Measurements from ENCODE around the gene TMEM108.

Gene TMEM108

DNA sequence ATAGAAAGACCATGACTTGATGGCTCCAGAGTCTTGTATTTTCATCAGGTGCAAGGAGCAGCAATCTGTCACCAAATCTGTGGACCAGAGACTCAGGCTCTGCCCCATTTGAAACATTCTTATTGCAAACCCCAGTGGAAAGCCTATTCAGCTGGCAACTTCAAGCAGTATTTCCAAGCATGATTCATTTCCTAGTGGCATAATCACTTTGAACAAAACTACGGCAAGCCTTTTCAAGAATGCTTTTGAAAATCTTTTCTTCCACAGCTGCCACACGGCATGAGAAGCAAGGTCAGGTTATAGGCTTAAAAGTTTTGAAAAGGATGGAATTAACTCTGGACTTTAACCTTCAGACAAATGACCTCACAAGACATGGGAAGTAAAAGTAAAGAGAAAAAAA, 239.6 kb downstream of the TMEM108 start:
- DNase-seq (ENCODE audit: low read depth) = no peak

DNA sequence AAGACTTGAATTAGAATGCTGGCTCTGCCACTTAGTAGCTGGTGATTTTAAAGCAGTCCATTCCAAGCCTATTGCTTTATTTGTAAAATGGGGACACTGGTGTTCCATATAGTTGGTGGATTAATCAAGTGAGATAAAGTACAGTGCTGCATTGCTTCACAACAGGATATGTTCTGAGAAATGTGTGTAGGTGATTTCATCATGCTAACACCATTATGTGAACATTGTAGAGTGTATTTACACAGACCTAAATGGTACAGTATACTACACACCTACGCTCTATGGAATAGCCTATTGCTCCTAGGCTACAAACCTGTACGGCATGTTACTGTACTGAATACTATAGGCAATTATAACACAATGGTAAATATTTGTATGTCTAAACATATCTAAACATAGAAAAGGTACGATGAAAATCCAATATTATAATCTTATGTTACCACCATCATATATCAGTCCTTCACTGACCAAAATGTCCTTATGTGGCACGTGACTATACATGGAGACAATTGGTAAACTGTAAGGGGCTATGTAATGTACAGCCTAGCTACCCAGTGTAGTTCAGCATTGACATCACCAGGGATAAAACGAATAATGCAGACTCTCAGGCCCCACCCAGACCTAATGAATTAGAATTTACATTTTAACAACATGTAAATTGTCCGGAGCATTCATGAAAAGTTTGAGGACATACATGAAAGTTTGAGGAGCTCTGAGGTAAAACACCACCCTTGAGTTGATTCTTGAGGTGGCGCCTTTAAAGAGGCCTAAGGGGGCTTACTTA, 240.3 kb downstream of the TMEM108 start:
- DNase-seq (ENCODE audit: low read depth) = no peak

DNA sequence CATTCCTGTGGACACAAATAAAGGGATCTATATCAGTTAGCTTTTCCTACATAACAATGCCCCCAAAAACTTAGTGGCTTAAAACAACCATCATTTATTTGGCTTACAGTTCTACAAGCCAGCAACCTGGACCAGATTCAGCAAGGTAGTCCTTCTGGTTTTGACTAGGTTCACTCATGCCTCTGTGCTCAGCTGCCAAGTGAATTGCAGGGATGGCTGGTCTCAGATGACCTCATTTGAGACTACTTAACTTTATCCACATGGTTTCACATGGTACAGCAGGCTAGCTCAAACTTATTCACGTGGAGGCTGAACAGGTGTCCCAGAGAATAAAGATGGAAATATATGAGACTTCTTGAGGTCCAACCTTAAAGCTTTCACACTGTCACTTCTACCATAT, 242.4 kb downstream of the TMEM108 start:
- no peak for DNase-seq (ENCODE audit: low read depth)

DNA sequence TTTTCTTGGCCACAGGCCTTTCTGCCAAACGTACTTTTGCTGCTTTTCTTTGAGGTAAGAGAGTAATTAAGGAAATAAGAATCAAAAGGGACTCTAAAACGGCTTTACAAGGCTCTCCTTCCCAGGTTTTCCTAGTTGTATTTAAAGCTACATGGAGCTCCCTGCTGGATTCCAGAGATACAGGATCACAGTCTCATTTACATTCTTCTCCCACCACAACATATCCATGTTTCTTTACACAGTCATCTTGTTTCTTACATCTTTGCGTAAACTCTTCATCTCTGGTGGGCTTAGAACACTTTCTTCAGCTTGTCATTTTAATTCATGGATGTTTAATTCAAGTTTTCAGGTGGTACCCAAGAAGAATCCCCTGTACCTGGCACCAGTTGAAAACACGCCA, 244.0 kb downstream of the TMEM108 start:
- no peak for DNase-seq (ENCODE audit: low read depth)

DNA sequence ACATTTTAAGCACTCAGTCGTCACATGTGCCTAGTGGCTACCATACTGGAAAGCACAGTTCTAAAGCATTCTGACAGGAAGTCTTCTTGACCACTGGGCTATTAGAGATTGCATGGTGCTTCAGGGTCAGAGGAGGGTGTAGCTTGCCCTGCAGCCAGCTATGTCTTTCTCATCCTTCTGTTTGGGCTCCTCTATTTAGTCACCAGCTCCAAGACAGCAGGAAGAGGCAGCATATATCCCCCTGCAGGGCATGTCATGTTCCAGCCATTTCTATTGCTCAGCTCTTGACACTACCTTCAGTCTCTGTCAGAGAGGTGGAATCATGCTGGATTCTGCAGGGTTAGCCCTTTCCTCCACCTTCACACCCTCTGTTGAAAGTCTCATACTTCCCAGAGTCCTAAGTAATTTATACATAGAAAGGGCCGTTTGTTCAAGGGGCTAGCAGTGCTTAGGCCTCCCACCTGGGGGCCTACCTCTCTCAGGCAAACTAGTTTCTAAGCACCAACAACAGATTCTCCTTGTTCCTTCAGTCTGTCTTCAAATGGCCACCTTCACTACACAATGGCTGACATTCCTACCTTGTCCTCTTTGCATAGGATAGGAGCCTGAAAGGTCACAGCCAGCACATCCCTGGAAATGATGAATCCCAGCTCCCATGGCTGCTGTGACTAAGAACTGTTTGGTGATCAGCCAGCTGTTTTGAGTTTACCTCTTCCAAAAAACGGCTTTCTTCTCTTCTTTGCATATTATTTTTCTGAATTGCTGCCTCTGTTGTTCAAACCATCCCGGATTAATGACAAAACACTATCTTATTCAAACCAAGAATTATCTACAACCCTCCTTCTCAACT, 246.0 kb downstream of the TMEM108 start:
- DNase-seq (ENCODE audit: low read depth) = no peak

DNA sequence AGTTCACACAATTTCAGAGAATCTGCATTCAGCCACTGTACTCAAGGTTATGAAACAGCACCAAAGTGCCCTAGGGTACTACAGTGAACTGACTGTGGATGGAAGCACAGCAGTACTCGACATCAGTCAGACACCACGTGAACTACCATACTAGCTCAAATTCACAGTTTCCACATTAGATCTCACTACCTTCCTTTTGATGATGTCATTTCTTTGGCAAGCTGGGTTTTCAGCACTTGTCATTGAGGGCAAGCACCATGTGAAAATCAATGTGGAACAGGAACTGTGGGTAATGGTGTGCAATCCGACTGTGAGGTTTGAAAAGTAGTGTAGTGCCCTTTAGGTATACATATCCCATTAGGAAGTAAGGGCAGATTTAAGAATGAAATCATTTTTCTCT, 251.1 kb downstream of the TMEM108 start:
- no peak for DNase-seq (ENCODE audit: low read depth)

DNA sequence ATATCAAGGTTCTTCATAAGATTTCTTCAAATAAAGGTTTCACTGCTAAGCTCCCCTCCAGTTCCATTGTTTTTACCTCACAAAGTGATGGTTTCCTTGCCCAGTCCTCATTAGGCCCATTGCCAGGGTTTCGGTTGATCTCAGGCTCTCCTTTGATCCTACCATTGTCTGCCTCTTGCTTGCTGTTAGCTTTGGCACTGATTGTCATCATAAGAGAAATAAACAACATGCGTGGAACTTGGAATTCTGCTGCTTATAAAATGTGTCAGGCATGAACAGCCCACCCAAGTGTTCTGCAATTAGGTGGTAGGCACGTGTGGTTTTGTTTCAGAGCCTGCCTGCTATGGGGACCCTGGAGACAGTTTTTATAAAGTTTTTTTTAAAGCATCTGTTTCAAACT, 254.1 kb downstream of the TMEM108 start:
- DNase-seq (ENCODE audit: low read depth) = no peak

DNA sequence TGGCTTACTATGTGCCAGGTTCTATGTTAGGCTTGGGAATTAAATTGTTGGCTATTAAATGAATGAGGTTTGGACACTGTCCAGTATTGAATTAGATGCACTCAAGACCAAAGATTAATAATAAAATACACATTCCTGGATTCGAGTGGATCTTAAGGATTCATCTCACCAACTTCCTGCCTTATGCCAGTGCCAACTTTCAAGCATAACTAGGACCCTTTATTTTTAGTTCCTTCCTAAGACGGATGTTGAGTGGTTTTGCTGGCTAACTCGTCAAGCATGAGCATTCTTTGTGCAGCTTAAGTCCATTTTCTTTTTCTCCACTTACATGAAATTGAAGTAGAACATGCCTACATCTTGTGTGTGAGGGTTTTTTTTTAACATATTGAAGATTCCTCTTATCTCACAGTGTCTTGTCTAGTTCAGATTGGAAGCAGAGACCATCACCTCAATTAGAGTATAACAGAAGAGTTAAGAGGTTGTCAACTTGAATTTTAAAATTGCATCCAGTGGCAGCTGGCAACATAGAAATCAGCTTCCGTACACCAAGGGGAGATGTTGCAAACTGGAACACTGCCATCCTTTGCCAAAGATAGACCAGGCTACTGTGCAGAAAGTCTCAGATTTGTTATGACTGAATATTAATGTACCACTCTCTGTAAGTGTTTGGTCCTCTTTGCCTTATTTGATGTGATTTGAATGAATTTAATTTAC, 255.4 kb downstream of the TMEM108 start:
- no peak for DNase-seq (ENCODE audit: low read depth)

DNA sequence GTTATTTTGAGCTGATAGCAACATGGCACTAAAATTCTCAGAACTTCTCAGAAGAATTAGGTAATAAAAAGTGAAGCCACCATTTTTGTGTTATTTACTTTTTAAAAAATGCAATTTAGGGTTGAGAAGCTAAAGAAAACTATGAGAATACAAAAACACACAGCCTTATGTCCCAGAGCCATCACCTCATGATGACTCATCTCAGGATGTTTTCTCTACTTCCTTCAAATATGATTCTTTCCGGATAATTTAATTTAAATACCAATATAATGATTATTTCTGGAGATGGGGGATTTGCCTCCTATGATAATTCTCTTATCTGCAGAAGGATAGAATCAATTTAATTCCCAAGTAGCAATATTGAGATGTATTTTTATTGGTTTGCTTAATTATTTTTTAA, 256.1 kb downstream of the TMEM108 start:
- DNase-seq (ENCODE audit: low read depth) = no peak

DNA sequence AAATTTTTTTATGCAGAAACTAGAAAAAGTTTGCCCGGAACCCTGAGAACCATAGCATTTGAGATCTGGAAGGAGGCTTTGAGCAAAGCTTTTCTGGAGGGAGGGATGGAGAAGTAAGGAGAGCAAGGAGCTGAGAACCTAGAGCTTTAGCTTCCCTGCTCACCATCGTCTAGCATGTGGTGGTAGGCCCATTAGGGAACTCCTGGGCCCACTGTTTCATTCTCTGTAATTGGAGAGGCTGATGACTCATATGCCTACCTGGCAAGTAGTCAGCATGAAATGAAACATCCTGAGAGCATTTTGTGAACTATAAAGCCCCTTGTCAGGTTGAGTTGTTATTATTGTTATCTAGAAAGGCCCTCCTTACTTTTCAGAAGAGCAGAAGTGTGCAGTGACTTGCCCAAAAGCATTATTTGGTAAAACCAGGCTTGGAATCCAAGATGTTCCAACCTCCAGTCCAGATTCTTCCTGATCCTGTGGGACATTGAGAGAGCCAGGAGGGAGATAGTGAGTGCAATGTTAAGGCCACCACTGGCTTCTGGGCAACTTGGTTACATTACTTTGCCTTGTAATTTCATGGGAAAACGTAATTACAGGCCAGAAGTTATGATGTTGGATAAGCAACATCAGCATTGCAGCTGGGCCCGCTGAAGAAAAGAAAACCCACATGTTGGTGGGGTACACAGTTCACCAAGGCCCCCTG, 257.2 kb downstream of the TMEM108 start:
- no peak for DNase-seq (ENCODE audit: low read depth)

DNA sequence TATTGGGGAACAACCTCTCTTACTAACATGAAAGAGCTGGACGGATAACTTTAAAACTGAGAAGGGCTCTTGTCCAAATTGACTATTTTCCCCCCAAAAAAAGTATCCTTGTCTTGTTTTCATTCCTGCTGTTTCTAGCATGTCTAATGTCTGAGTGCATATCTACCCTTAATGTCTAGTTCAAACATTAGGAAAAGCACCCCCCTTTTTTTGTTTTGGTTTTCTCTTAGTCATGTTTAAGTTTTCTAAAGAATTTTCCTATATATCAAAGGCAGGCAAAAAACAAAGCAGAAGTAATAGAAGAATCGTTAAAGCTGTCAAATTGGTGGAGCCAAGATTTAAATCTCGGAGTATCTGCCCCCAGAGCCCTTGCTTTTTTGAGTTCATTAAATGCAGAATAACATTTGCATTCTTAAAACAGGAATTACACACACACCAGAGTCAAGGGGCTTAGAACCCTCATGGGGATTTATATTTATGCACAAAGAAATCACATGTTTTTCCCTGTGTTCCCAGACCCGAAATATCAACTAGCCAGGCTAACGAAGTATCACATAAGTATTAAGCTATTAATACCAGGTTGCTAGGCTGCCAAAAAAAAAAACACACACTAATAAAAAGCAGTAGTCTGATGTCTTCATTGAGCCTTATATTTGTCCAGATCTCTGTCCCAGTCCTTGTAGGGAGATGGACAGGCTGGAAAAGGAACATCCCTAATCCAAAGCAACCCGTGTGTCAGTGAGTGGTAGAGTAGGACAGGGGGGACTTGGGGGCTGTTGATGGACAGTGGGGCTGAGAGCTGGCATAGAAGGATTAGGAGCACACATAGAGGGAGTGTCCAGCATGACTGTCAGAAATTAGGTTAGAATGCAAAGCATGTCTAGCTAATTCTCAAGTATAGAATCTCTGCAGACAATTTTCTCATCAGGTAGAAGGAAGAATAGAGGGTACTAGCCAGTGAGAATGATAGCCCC, 258.0 kb downstream of the TMEM108 start:
- DNase-seq (ENCODE audit: low read depth) = no peak

DNA sequence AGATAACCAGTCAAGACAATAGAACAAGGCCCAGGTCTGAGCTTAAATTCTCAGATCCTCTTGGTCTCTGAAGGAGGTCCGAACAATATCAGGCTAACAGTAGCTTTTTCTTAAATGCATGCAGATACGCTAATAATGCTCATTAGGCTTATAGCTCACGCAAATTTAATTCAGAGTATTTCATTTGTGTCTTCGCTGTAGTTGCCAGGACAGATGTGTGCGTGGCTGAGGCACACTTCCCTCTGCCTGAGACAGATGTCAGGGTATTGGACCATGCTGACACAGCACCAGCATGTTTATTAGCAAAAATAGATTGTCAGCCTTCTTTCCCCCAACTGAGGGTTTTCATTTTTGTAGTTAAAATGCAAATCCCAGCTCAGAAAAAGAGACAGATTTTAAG, 258.8 kb downstream of the TMEM108 start:
- no peak for DNase-seq (ENCODE audit: low read depth)

DNA sequence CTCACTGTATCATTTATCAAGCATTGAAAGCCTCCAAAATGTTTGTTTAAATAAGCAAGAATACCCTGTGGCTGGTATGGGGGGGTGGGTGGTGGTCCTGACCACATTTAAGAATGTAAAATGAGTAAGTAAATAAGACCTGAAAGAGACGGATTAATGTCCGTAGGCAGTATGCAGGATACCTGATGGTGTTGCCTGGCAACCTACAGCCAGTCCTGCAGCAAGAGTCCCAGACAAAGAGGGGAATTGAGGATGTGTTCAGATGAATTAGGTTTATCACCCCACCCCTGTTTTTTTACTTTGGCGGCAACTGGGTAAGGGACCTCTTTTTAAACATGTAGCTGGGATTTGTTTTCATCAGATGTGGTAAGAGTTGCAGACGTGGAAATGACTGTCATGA, 261.9 kb downstream of the TMEM108 start:
- DNase-seq (ENCODE audit: low read depth) = no peak

DNA sequence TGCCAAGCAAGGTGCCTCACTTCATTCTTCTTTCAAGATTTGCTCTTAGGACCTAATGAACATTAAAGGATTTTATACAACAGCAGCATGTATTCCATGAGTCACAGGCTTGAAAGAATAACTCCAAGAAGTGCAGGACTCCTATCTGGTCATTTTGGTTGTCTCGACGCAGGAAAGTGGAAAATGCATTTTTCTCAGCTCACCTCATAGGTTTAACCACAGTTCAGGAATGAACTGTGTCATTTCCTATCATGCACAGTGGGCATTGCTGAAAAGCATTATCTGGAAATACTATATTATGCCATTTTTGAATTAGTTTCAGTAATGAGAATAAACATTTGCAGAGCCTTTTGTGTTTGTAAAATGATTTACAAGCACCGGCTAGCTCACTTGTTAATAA, 263.0 kb downstream of the TMEM108 start:
- no peak for DNase-seq (ENCODE audit: low read depth)

DNA sequence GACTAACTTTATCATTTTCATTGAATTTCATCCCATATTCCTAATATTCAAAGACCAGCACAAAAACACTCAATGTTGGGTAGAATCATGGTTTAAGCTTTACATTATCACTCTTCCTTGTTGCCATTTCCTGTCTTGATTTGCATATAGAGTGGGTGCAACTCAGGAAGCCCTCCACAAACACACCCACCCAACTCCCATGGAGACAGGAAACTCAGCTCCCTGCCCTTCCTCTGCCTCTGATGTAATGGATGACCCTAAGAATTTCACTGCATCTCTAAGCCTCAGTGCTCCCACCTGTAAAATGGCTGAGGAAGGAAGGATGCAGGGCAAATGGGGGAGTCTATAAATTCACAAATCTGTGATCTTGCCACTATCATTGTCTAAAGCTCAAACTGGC, 263.5 kb downstream of the TMEM108 start:
- DNase-seq (ENCODE audit: low read depth) = no peak

DNA sequence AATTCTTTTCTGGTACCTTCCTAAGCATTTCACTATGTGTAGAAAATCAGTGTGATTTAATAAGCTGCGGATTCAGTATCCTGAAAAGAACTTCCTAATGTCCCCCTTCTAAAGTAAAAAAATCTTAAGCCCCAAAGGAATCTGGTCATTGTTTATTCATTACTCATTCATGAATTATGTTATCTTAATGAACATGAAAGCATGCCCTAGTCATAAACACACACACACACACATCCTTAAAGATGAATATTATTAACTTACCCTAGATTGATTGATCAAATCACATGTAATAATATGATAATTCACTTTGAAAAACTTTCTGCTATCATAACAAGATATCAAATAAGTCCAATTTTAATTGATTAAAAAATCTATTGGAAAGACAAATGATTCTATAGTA, 265.2 kb downstream of the TMEM108 start:
- DNase-seq (ENCODE audit: low read depth) = no peak

DNA sequence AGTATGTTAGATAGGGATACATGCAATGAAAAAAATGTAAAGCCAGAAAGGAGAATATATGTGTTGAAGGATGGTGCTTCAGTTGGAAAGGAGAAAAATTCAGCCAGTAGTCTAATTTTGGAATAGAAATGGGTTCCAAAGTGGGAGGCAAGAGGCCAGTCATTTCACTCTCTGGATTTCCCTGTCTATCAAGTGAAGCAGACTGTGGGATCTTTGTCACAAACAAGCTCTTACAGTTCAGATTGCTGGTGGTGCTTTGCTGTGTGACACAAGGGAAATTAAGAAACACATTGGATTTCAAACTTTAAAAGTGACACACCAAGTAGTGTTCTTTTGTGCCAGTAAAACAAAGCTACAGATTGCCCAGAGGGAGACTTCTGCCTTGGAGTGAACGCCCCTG, 279.7 kb downstream of the TMEM108 start:
- no peak for DNase-seq (ENCODE audit: low read depth)

DNA sequence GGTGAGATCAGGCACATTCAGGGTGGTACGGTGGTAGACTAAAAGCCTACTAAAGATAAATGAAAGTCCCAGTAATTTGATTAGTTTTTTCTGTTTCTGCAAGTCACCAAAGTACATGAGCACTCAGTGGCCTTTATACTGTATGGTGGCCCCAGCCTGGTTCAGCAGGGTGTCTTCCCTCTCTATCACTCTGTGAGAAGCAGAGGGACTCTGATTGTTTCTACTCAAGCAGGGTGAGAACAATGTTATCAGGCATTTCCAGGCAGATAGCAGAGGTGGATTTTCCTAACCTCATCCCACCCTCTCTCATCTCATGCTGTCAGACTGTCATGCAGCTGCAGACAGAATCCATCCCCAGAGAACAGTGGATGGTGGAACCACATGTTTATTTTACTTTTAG, 290.2 kb downstream of the TMEM108 start:
- no peak for DNase-seq (ENCODE audit: low read depth)

DNA sequence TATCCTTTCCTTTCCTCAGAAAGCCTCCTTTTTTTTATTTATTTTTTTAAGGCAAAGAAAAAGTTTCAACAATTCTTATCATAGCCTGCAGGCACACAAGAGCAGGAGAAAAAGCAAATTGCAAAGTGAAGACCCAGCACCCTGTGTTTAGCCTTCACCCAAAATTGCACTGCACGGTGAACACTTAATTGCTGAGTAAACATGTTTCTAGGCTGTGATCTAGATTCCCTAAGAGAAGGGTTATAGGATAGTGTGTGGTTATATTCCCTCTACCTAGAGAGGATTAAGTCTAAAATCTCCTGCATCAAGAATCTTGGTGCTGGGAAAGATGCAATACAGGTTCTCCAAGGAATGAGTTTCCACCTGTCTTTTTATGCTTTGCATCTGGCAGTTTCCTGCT, 291.4 kb downstream of the TMEM108 start:
- no peak for DNase-seq (ENCODE audit: low read depth)

DNA sequence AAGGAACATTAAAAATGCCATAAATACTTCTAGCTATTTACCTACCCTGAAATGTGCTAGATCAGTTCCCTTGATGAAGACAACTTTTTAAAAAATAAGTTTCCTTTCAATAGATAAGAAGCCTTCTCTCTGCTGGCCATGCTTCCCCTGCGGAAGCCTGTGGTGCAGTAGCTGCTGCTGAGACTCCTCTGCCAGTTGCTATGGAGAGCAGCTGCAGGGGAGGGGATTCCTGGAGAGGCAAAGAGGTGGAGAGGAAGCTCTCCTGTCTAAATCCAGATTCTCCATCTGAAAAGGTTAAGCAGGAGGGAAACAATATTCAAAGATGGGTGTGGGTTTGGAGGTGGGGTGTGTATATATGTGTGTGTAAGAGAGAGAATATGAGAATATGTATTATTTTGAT, 291.9 kb downstream of the TMEM108 start:
- no peak for DNase-seq (ENCODE audit: low read depth)

DNA sequence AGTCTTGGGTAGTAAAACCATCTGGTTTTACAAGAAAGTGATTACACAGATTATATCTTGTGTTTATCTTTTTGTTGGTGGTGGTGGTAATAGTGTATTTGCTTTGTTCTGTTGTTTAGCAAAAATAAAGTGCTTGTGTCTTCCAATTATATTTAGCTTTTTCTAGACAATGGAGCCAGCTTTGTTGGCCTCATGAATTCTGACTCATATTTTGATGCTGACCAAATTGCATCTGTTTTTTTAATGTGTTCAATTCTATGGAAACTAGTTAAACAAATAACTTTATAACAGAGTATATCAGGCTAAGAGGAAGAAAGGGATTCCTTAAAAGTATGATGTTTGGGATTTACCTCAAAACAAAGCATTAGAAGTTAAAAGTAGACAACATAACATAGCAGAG, 292.3 kb downstream of the TMEM108 start:
- DNase-seq (ENCODE audit: low read depth) = no peak
